IMR-90 (cell line): ENCODE data around the gene CEP57L1. TPM values are rescaled to one million over a fixed set of nuclear protein-coding genes. Genes with fewer than 3 reads are reported as not detected.

Experiments used
- ATAC-seq: fragments of 200-7000 bp; cut with Tn5 transposase; 2 replicates; pipeline ENCODE4 v1.9.1; 2020; ENCODE audit warnings: low read depth, mild to moderate bottlenecking, moderate library complexity
- BruUV-seq: library from RNA; stranded (reverse); fragments of 400-500 nt; replicated peaks from 2 replicates; lab custom pipeline; 2021; lab: Mats Ljungman, UMichigan
- CTCF ChIA-PET: fragments of 300-600 bp; formaldehyde crosslinking; extraction: SDS; loops from one replicate; lab custom pipeline; 2021; ENCODE audit warnings: antibody characterized with exemption; lab: Yijun Ruan, JAX
- POLR2A ChIA-PET: fragments of 300-600 bp; sonication (Branson Sonifier 250); formaldehyde crosslinking; loops from one replicate; lab custom pipeline; 2022; ENCODE audit warnings: antibody characterized with exemption; ENCODE audit not compliant: unreplicated experiment; lab: Charles Lee
- DNase-seq: peaks from one replicate; pipeline ENCODE4 v3.0.0; 2013
- H2AFZ ChIP-seq: replicated peaks from 2 replicates; pipeline ENCODE3; 2013; ENCODE audit warnings: low read length, mild to moderate bottlenecking; ENCODE audit not compliant: poor library complexity
- H2AK5ac ChIP-seq: 2 replicates; pipeline ENCODE4 v1.6.1; 2013; ENCODE audit warnings: low read depth, low read length, inconsistent platforms
- H2AK9ac ChIP-seq: replicated peaks from 2 replicates; pipeline ENCODE3; 2013; ENCODE audit warnings: mild to moderate bottlenecking, low read depth, low read length, moderate library complexity; ENCODE audit not compliant: poor library complexity
- H2BK120ac ChIP-seq: 2 replicates; pipeline ENCODE4 v1.6.1; 2013; ENCODE audit warnings: low read depth, low read length, inconsistent platforms
- H2BK15ac ChIP-seq: 3 replicates; pipeline ENCODE4 v1.6.1; 2013; ENCODE audit warnings: low read depth, low read length, inconsistent platforms
- H2BK20ac ChIP-seq: 2 replicates; pipeline ENCODE4 v1.6.1; 2013; ENCODE audit warnings: low read depth, mild to moderate bottlenecking, inconsistent platforms, low read length, moderate library complexity
- H2BK5ac ChIP-seq: 2 replicates; pipeline ENCODE4 v1.6.1; 2013; ENCODE audit warnings: mild to moderate bottlenecking, low read depth, low read length, inconsistent platforms; ENCODE audit not compliant: poor library complexity, severe bottlenecking
- H3K14ac ChIP-seq: replicated peaks from 2 replicates; pipeline ENCODE4 v1.6.1; 2013; ENCODE audit warnings: low read depth, low read length, inconsistent platforms
- H3K18ac ChIP-seq: 2 replicates; pipeline ENCODE4 v1.6.1; 2013; ENCODE audit warnings: low read depth, low read length, control low read depth
- H3K23ac ChIP-seq: 2 replicates; pipeline ENCODE4 v1.6.1; 2013; ENCODE audit warnings: low read depth, low read length, inconsistent platforms
- H3K27ac ChIP-seq: 2 replicates; pipeline ENCODE4 v1.5.1; 2013; ENCODE audit warnings: mild to moderate bottlenecking, control low read depth, low read length; ENCODE audit not compliant: insufficient read depth
- H3K27me3 ChIP-seq: 2 replicates; pipeline ENCODE4 v1.6.1; 2013; ENCODE audit warnings: low read length; ENCODE audit not compliant: control insufficient read depth, insufficient read depth
- H3K36me3 ChIP-seq: 2 replicates; pipeline ENCODE4 v1.6.1; 2013; ENCODE audit warnings: low read length, mixed read lengths; ENCODE audit not compliant: control insufficient read depth, insufficient read depth
- H3K4ac ChIP-seq: 2 replicates; pipeline ENCODE4 v1.6.1; 2013; ENCODE audit warnings: low read depth, low read length, inconsistent platforms
- H3K4me1 ChIP-seq: 2 replicates; pipeline ENCODE4 v1.6.1; 2013; ENCODE audit warnings: low read length, mixed read lengths; ENCODE audit not compliant: control insufficient read depth, insufficient read depth
- H3K4me2 ChIP-seq: 2 replicates; pipeline ENCODE4 v1.6.1; 2013; ENCODE audit warnings: low read depth, mild to moderate bottlenecking, control low read depth, low read length, moderate library complexity
- H3K4me3 ChIP-seq: 2 replicates; pipeline ENCODE4 v1.5.1; 2013; ENCODE audit warnings: low read depth, mild to moderate bottlenecking, control low read depth, low read length, moderate library complexity; ENCODE audit not compliant: insufficient read depth
- H3K56ac ChIP-seq: 2 replicates; pipeline ENCODE4 v1.6.1; 2013; ENCODE audit warnings: low read length, inconsistent platforms; ENCODE audit not compliant: insufficient read depth; ENCODE audit errors: extremely low read depth
- H3K79me1 ChIP-seq, 2 experiments: 2 replicates each; pipeline ENCODE4 v1.6.1; 2013; ENCODE audit warnings: low read length in 2 of 2, inconsistent platforms in 1 of 2, low read depth in 1 of 2
- H3K9ac ChIP-seq: 2 replicates; pipeline ENCODE4 v1.6.1; 2013; ENCODE audit warnings: low read depth, low read length, control low read depth
- H3K9me1 ChIP-seq: 2 replicates; pipeline ENCODE4 v1.6.1; 2013; ENCODE audit warnings: low read length, inconsistent platforms; ENCODE audit not compliant: insufficient read depth
- H3K9me3 ChIP-seq: 2 replicates; pipeline ENCODE4 v1.6.1; 2013; ENCODE audit warnings: low read length; ENCODE audit not compliant: control insufficient read depth, insufficient read depth
- H4K20me1 ChIP-seq: 2 replicates; pipeline ENCODE4 v1.6.1; 2013; ENCODE audit warnings: low read length, inconsistent platforms; ENCODE audit not compliant: insufficient read depth
- H4K5ac ChIP-seq: 2 replicates; pipeline ENCODE4 v1.6.1; 2013; ENCODE audit warnings: mild to moderate bottlenecking, low read depth, low read length, control low read depth
- H4K8ac ChIP-seq, 2 experiments: 2 replicates each; pipeline ENCODE4 v1.6.1; 2013; ENCODE audit warnings: low read depth in 2 of 2, low read length in 2 of 2, control low read depth in 1 of 2, inconsistent platforms in 1 of 2
- H4K91ac ChIP-seq: 2 replicates; pipeline ENCODE4 v1.6.1; 2013; ENCODE audit warnings: low read depth, low read length, inconsistent platforms; ENCODE audit not compliant: insufficient read depth
- BHLHE40 ChIP-seq: fragments of 150-350 bp; IDR thresholded peaks from 2 replicates; pipeline ENCODE4 v1.6.1; 2016; ENCODE audit warnings: mild to moderate bottlenecking, low read depth, low read length
- CEBPB ChIP-seq: IDR thresholded peaks from 2 replicates; pipeline ENCODE4 v1.6.1; 2012; ENCODE audit warnings: low read depth, low read length, improper control_type of control experiment
- CHD1 ChIP-seq: IDR thresholded peaks from 2 replicates; pipeline ENCODE4 v1.6.1; 2012; ENCODE audit warnings: low read depth, low read length, improper control_type of control experiment
- CTCF ChIP-seq: conservative IDR thresholded peaks from 2 replicates; pipeline ENCODE4 v1.5.1; 2012; ENCODE audit warnings: mild to moderate bottlenecking, low read depth, low read length, improper control_type of control experiment
- ELK1 ChIP-seq: fragments of 150-350 bp; IDR thresholded peaks from 2 replicates; pipeline ENCODE4 v1.6.1; 2016; ENCODE audit warnings: low read depth, mild to moderate bottlenecking, low read length, moderate library complexity, borderline replicate concordance
- FOS ChIP-seq: fragments of 150-350 bp; IDR thresholded peaks from 2 replicates; pipeline ENCODE4 v1.6.1; 2016; ENCODE audit warnings: low read depth, low read length
- MAFK ChIP-seq: IDR thresholded peaks from 2 replicates; pipeline ENCODE4 v1.6.1; 2012; ENCODE audit warnings: low read depth, low read length, improper control_type of control experiment
- MAZ ChIP-seq: IDR thresholded peaks from 2 replicates; pipeline ENCODE4 v1.6.1; 2012; ENCODE audit warnings: low read depth, mild to moderate bottlenecking, low read length, improper control_type of control experiment, moderate library complexity, borderline replicate concordance
- POLR2A ChIP-seq: IDR thresholded peaks from 2 replicates; pipeline ENCODE4 v1.6.1; 2012; ENCODE audit warnings: mild to moderate bottlenecking, low read depth, low read length
- RAD21 ChIP-seq: IDR thresholded peaks from 2 replicates; pipeline ENCODE4 v1.6.1; 2012; ENCODE audit warnings: low read length, improper control_type of control experiment
- RCOR1 ChIP-seq: IDR thresholded peaks from 2 replicates; pipeline ENCODE4 v1.6.1; 2012; ENCODE audit warnings: mild to moderate bottlenecking, low read length, improper control_type of control experiment; ENCODE audit not compliant: insufficient replicate concordance
- RFX5 ChIP-seq: IDR thresholded peaks from 2 replicates; pipeline ENCODE4 v1.8.0; 2012; ENCODE audit warnings: low read depth, mild to moderate bottlenecking, low read length, moderate library complexity
- SMC3 ChIP-seq: fragments of 150-350 bp; IDR thresholded peaks from 2 replicates; pipeline ENCODE4 v1.6.1; 2016; ENCODE audit warnings: low read depth, mild to moderate bottlenecking, antibody characterized with exemption, low read length, moderate library complexity
- USF2 ChIP-seq: fragments of 150-350 bp; IDR thresholded peaks from 2 replicates; pipeline ENCODE4 v1.6.1; 2017; ENCODE audit warnings: mild to moderate bottlenecking, antibody characterized with exemption, low read length, low read depth
- WGBS, 2 experiments: methylation state at CpG; one replicate each; pipeline versions ENCODE4 v1.1.5 to v1.1.7; 2013; ENCODE audit warnings: missing lambda C conversion rate in 2 of 2; ENCODE audit not compliant: insufficient read length in 1 of 2; ENCODE audit errors: extremely low coverage in 2 of 2; 5-methylcytosine and 5-hydroxymethylcytosine counted together
- dilution Hi-C: fragments of 300-500 bp; cut with HindIII; formaldehyde crosslinking; loops from one replicate; pipeline ENCODE4 v1.14.3; 2018; ENCODE audit warnings: low sequenced_read_pairs; ENCODE audit not compliant: unreplicated experiment
- in situ Hi-C: fragments of 300-500 bp; cut with MboI; formaldehyde crosslinking; loops from 3 replicates; pipeline ENCODE4 v1.14.3; 2019; ENCODE audit warnings: low sequenced_read_pairs, inconsistent platforms, mixed read lengths
- intact Hi-C: fragments of 100-400 bp; cut with micrococcal nuclease; formaldehyde crosslinking; loops from 2 replicates; pipeline ENCODE4 v1.10.0; 2022
- polyA plus RNA-seq, 3 experiments: library from polyadenylated mRNA; depleted of rRNA; stranded (reverse); fragments of >200 nt; gene quantifications; 2 replicates each; pipeline ENCODE4 v1.2.3, GENCODE V29; 2012; ENCODE audit warnings: low replicate concordance in 1 of 3
- total RNA-seq: library from RNA; depleted of rRNA; stranded (reverse); fragments of >200 nt; gene quantifications from 2 replicates; pipeline ENCODE4 v1.2.3, GENCODE V29; 2012

Gene CEP57L1
- total and polyA plus RNA-seq, 2 of the 4 experiments (the other 2 are of a cell fraction), result 10.3 to 21.9 TPM

GRCh38 chr6:109053336-109053735 is 42.0 kb upstream of the CEP57L1 start:
- no peak overlapping the region for H2AK5ac ChIP-seq
- H3K56ac ChIP-seq, result no peak overlapping the region
- H2AK9ac ChIP-seq, result no peak overlapping the region
- no peak overlapping the region for H2BK20ac ChIP-seq
- intact Hi-C loops, result loop anchor here (5.0 kb wide), 1 partner anchor 41 kb away; no protein-coding TSS in a partner anchor
- H3K27ac ChIP-seq, result no peak overlapping the region
- no peak overlapping the region for H3K18ac ChIP-seq
- no peak overlapping the region for H3K14ac ChIP-seq
- no TSS peak for BruUV-seq
- no peaks in the 10 kb centered on the region for H3K27me3 ChIP-seq
- H2BK120ac ChIP-seq, result no peak overlapping the region
- no peaks in the 10 kb centered on the region for H4K20me1 ChIP-seq
- no peak overlapping the region for H2BK15ac ChIP-seq
- no peak overlapping the region for H4K5ac ChIP-seq
- TF ChIP-seq RAD21 (no peak), FOS (no peak), USF2 (no peak), MAFK (no peak), ELK1 (no peak), CEBPB (no peak), BHLHE40 (no peak), SMC3 (no peak), POLR2A (no peak), RCOR1 (no peak), CHD1 (no peak), CTCF (no peak), MAZ (no peak), RFX5 (no peak)
- no peak overlapping the region for H4K8ac ChIP-seq
- peaks cover 5% of the 10 kb centered on the region; the same call in 1 of the 2 replicates for H3K9me1 ChIP-seq
- no peak overlapping the region for H2AFZ ChIP-seq
- H3K79me1 ChIP-seq, result peaks cover 4 to 5% of the 10 kb centered on the region in 2 experiments; a peak in 1 of 4 replicates
- WGBS, 2 experiments, result no CpG with 5 or more reads among the region's 2 CpGs
- no peak overlapping the region for H3K23ac ChIP-seq
- in situ Hi-C loops, result no loop called here
- H3K4ac ChIP-seq, result no peak overlapping the region
- no peak overlapping the region for H3K9ac ChIP-seq
- ATAC-seq (no peak), DNase-seq (no peak)
- H3K36me3 ChIP-seq, result no peaks in the 10 kb centered on the region
- no peak overlapping the region for H3K4me3 ChIP-seq
- POLR2A ChIA-PET, result no interaction called here
- H4K91ac ChIP-seq, result no peak overlapping the region
- CTCF ChIA-PET, result no interaction called here
- H2BK5ac ChIP-seq, result no peak overlapping the region
- no peak overlapping the region for H3K4me2 ChIP-seq
- H3K4me1 ChIP-seq, result peaks cover 1% of the 10 kb centered on the region; the same call in 1 of the 2 replicates
- dilution Hi-C loops, result loop anchor here (25.0 kb wide), 1 partner anchor 516 kb away; no protein-coding TSS in a partner anchor
- no peaks in the 10 kb centered on the region for H3K9me3 ChIP-seq
